ENCODE results near the gene GPX7. TPM values are rescaled to one million over a fixed set of nuclear protein-coding genes. Genes with fewer than 3 reads are reported as not detected.

Gene GPX7
- total RNA-seq, 1 experiment from 2014 or later: not detected

DNA sequence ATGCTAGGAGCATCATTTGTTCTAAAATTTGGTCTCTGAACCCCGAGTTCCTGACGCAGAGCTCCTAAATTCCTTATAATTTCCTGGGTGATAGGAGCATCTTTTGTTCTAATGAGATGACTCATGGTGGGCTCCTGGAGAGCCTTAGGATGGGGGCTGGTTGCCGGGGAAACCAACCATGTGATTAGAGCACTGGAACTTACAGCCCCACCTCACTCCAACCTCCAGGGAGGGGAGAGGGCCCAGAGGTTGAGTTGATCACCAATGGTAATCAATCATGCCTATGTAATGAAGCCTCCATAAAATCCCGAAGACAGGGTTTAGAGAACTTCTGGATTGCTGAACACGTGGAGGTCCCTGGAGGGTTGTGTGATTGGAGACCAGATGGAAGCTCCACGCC is 38.5 kb downstream of the GPX7 start:
- intact Hi-C loops (cut with micrococcal nuclease): no loop called here
- no peak for ATAC-seq

GRCh38 chr1:52641307-52641706 is 39.1 kb downstream of the GPX7 start:
- H4K20me1 ChIP-seq (ENCODE audit: low read length): no peaks in the 10 kb centered on the region
- H2AFZ ChIP-seq (ENCODE audit: low read length): no peak overlapping the region
- POLR2A ChIA-PET (ENCODE audit: unreplicated experiment): no interaction called here
- no peaks in the 10 kb centered on the region for H3K4me1 ChIP-seq (ENCODE audit: insufficient read depth, low read length)
- no peaks in the 10 kb centered on the region for H3K9me2 ChIP-seq (replicated peaks; ENCODE audit: low read length)
- H3K79me2 ChIP-seq (ENCODE audit: low read length): no peaks in the 10 kb centered on the region
- no peak overlapping the region for H3K9ac ChIP-seq (ENCODE audit: low read length)
- ATAC-seq: no peak
- TF ChIP-seq EZH2 (IDR thresholded peaks at IDR 0.05; ENCODE audit: low read length, unreplicated experiment) (no peak), CTCF (conservative IDR thresholded peaks at IDR 0.05; ENCODE audit: low read depth, low read length) (no peak), EZH2phosphoT487 (IDR thresholded peaks at IDR 0.05; ENCODE audit: borderline replicate concordance, low read length) (no peak)
- BruUV-seq (replicated peaks): no TSS peak
- no peaks in the 10 kb centered on the region for H3K27me3 ChIP-seq (ENCODE audit: low read length)
- intact Hi-C loops (cut with micrococcal nuclease): no loop called here
- H3F3A ChIP-seq (ENCODE audit: low read length, unreplicated experiment): no peaks in the 10 kb centered on the region
- no peaks in the 10 kb centered on the region for H3K9me3 ChIP-seq (ENCODE audit: low read length)
- H3K4me3 ChIP-seq (ENCODE audit: low read length): no peak overlapping the region
- H3K4me2 ChIP-seq (ENCODE audit: low read length): no peak overlapping the region
- no peak for DNase-seq
- CTCF ChIA-PET: no interaction called here
- H3K27ac ChIP-seq (ENCODE audit: low read length): no peak overlapping the region
- H3K36me3 ChIP-seq (ENCODE audit: low read depth, low read length): no peaks in the 10 kb centered on the region

More for the DNA sequence above, 38.5 kb downstream of the GPX7 start:
- H3K4me2 ChIP-seq (ENCODE audit: low read length): no peak overlapping the region
- H3K4me3 ChIP-seq (ENCODE audit: low read length): no peak overlapping the region
- no TSS peak for BruUV-seq (replicated peaks)
- H3K36me3 ChIP-seq (ENCODE audit: low read depth, low read length): no peaks in the 10 kb centered on the region
- H3K27ac ChIP-seq (ENCODE audit: low read length): no peak overlapping the region
- no peaks in the 10 kb centered on the region for H3K79me2 ChIP-seq (ENCODE audit: low read length)
- H3F3A ChIP-seq (ENCODE audit: low read length, unreplicated experiment): no peaks in the 10 kb centered on the region
- POLR2A ChIA-PET (ENCODE audit: unreplicated experiment): no interaction called here
- no peaks in the 10 kb centered on the region for H4K20me1 ChIP-seq (ENCODE audit: low read length)
- no peak overlapping the region for H3K9ac ChIP-seq (ENCODE audit: low read length)
- no peaks in the 10 kb centered on the region for H3K4me1 ChIP-seq (ENCODE audit: insufficient read depth, low read length)
- no peaks in the 10 kb centered on the region for H3K9me2 ChIP-seq (replicated peaks; ENCODE audit: low read length)
- CTCF ChIA-PET: no interaction called here
- H3K27me3 ChIP-seq (ENCODE audit: low read length): no peaks in the 10 kb centered on the region
- H3K9me3 ChIP-seq (ENCODE audit: low read length): no peaks in the 10 kb centered on the region
- DNase-seq: no peak
- no peak overlapping the region for H2AFZ ChIP-seq (ENCODE audit: low read length)
- TF ChIP-seq EZH2phosphoT487 (IDR thresholded peaks at IDR 0.05; ENCODE audit: borderline replicate concordance, low read length) (no peak), EZH2 (IDR thresholded peaks at IDR 0.05; ENCODE audit: low read length, unreplicated experiment) (no peak), CTCF (conservative IDR thresholded peaks at IDR 0.05; ENCODE audit: low read depth, low read length) (no peak)

DNA sequence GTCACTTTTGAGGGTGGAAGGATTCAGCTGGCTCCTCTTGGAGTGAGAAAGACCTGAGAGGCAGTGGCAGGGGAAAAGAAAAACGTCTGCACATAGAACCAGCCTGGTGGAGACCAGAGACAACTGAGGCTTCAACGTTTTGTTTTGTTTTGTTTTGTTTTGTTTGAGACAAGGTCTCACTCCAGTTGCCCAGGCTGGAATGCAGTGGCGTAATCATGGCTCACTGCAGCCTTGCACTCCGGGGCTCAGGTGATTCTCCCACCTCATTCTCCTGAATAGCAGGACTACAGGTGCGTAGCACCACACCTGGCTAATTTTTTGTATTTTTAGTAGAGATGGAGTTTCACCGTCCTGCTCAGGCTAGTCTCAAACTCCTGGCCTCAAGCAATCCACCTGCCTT is 43.1 kb downstream of the GPX7 start:
- intact Hi-C loops (cut with micrococcal nuclease): no loop called here

More for the DNA sequence above, 43.1 kb downstream of the GPX7 start:
- Histone ChIP-seq H3K27me3 (ENCODE audit: low read length) (no peaks in the 10 kb centered on the region), H3K79me2 (ENCODE audit: low read length) (no peaks in the 10 kb centered on the region), H3F3A (ENCODE audit: low read length, unreplicated experiment) (no peaks in the 10 kb centered on the region), H3K9me2 (replicated peaks; ENCODE audit: low read length) (no peaks in the 10 kb centered on the region), H4K20me1 (ENCODE audit: low read length) (no peaks in the 10 kb centered on the region), H3K4me3 (ENCODE audit: low read length) (no peak overlapping the region), H3K9me3 (ENCODE audit: low read length) (no peaks in the 10 kb centered on the region), H3K36me3 (ENCODE audit: low read depth, low read length) (no peaks in the 10 kb centered on the region), H3K27ac (ENCODE audit: low read length) (no peak overlapping the region), H3K4me2 (ENCODE audit: low read length) (no peak overlapping the region), H3K4me1 (ENCODE audit: insufficient read depth, low read length) (no peaks in the 10 kb centered on the region), H3K9ac (ENCODE audit: low read length) (no peak overlapping the region), H2AFZ (ENCODE audit: low read length) (no peak overlapping the region)
- DNase-seq: no peak
- ChIA-PET POLR2A (ENCODE audit: unreplicated experiment) (no interaction called here), CTCF (no interaction called here)
- no peak for ATAC-seq
- no TSS peak for BruUV-seq (replicated peaks)
- TF ChIP-seq EZH2phosphoT487 (IDR thresholded peaks at IDR 0.05; ENCODE audit: borderline replicate concordance, low read length): no peak
- TF ChIP-seq EZH2 (IDR thresholded peaks at IDR 0.05; ENCODE audit: low read length, unreplicated experiment): no peak
- TF ChIP-seq CTCF (conservative IDR thresholded peaks at IDR 0.05; ENCODE audit: low read depth, low read length): no peak
